GF-D8 (cell line): Measurements from ENCODE around the gene SEMA7A.

Experiments used
- DNase-seq: peaks from one replicate; lab custom pipeline; 2025; lab: John Stamatoyannopoulos, UW

The SEMA7A gene

DNA sequence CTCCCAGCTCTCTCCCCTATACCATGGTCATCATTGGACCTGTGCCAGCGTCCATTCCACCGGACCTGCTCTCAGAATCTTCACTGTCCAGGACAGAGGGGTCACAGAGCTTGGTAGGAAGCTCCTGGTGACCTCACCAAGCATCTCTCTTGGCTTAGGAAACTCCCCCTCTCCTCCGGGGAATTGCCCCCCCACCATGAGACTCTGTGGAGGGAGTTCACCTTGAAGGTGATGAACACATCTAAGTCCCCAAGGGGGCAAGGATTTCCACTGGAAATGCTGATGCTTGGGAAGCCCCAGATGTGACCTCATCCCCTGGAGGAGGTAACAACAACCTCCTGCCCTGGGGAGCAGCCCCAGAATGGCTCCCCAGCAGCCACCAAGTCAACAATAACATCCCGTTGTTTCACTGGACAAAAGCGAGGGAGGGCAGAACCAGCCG lies 3.2 kb downstream of the SEMA7A start:
- no peak for DNase-seq

GRCh38 chr15:74429781-74430400 lies 3.9 kb downstream of the SEMA7A start:
- DNase-seq = no peak

GRCh38 chr15:74428970-74429780 lies 4.6 kb downstream of the SEMA7A start:
- peak; percentile 2 for DNase-seq

DNA sequence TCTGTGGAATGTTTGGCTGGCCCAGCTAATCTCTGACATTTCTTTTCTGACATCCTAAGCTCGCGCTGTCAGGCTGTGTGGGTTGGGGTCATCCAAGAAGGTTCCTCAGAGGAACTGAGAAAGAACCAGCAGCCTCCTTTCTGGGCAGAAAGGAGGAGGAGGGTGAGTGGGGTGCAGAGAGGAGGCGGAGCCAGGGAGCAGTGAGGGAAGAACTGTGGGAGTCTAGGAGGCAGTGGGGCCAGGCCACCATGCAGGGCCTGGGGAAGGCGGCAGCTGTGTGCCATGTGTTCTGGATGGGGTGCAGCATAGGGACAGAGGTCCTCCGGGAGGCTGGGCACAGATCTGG lies 5.3 kb downstream of the SEMA7A start:
- no peak for DNase-seq

DNA sequence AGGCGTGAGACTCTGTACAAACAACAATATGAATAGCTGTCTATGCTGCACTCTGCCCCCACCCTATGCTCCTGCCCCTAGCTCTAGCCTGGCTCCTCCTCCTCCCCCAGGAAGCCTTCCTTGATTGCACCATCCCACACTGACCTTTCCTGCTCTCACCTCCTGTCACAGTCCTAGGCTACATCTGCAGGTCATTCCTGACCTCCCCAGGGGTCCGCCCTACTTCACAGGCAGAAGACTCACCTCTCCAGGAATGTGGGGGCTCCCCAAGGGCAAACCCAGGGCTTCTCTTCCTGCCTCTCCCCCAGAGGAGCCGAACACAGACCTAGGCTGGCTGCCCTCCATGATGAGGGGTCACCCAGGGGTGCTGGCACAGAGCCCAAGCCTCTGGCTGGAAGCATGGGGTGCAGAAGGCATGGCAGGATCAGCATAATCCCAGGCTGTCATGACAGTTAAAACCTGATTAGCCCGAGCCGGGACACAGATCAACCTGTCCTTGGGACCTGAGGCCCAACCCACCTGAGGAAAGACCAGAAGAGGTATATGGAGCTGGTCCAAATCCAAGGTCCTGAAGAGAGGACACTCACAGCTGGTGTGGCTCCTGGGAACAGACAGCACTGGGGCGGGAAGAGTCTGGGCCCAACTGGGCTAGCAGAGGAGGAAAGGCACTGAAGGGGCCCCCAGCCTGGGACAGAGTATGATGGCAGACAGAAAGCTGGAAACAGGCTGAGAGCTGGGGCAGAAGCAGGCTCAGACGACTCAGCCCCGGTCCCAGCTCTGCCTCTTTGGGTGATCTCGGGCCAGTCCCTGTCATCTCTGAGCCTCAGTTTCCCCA lies 5.9 kb downstream of the SEMA7A start:
- DNase-seq = no peak

- DNase-seq = no peak
These were observed 7.1 kb downstream of the SEMA7A start for GRCh38 chr15:74426404-74427281.

DNA sequence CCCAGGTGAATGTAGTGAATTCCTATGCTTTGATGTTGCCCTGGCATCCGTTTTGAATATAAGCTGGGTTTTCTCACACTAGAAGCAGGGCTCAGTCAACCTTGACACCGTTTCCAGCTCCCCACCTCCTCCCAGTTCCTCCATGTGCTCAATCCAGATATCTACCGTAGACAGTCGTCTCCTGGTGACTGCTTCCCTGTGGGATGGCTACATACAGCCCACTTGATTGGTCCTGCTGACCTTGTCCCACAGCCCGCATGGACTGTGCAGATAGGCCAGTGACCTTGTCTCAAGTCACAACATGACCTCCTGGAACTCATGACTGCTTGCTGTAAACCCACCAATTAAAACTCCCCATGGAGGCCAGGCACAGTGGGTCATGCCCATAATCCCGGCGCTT lies 8.1 kb downstream of the SEMA7A start:
- DNase-seq = no peak

DNA sequence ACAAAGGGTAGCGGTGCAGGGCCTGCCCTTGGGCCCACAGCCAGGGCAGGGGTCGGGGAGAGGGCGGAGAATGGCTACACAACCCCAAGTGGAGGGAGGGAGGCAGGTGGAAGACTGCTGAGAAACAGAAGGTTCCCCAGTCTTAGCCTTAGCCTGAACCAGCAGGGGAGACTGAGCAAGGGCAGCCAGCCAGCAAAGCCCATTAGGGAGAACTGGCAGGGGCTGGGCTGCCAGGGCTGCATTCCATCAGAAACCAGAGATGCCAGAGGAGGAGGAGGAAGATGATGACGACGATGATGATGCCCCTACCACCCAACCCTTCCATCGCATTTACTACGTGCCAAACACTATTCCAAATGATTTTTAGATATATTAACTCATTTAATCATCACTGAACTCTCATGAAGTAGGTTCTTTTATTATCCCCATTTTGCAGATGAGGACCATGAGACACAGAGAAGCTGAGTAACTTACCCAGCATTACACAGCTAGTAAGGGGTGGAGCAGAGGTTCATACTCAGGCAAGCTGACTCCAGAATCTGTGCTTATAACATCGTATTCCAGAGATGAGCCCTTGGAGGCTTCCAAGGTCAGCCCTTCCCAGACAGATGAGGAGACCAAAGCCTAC lies 8.7 kb downstream of the SEMA7A start:
- no peak for DNase-seq

- DNase-seq = no peak
These were observed 10.1 kb downstream of the SEMA7A start for GRCh38 chr15:74423431-74424257.

DNA sequence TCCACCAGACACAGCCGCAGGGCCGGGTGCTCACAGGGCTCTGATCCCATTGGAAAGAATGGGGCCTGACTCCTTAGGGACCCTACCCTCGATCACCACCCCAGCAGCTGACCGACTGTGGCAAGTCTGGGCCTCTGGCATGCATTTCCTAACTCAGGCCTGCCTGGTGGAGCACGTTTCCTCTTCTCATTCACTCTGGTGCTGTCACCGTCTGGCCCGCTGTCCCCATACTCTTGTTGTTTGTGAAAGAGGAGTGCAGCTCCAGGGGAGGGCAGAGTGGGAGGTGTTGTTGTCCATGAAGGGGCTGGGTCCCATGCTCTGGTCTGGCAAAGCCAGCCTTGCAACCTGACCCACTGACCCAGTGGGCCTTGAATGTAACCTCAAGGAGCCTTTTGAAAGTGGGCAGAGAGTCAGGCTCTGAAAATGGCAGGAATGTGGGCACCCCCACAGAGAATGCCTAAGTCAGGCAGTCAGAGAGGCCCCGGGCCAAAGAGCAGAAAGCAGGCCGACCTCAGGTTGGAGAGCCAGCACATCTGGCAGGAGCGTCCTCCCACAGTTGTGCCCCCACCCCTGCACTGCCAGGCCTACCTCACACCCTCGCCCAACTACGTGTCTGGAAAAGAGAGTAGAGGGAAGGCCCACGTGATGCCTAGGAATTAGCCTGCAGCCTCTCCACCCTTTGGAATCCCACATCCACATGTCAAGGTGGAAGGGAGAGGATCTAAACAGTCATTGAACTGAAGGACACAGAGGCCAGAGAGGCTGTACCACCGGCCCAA lies 10.9 kb downstream of the SEMA7A start:
- DNase-seq = peak; percentile 62

DNA sequence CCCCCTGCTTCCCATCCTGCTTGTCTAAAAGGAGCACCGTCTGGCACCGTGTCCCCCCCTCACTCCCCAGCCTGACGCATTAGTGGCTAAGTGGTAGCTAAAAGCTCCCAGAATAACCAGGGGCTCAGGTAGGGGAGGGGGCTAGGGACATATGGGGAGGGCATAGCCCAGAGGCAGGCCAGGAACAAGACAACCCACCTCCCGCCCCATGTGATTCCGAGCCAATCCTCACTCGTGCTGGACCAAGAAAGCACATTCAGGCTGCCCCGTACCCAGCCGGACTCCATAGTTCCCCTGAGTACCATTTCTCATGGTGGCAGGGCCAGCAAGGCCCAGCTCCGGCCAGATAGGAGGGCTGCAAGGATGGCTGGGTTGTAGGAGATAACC lies 11.5 kb downstream of the SEMA7A start:
- DNase-seq = no peak

GRCh38 chr15:74421302-74422245 lies 12.2 kb downstream of the SEMA7A start:
- DNase-seq = no peak

DNA sequence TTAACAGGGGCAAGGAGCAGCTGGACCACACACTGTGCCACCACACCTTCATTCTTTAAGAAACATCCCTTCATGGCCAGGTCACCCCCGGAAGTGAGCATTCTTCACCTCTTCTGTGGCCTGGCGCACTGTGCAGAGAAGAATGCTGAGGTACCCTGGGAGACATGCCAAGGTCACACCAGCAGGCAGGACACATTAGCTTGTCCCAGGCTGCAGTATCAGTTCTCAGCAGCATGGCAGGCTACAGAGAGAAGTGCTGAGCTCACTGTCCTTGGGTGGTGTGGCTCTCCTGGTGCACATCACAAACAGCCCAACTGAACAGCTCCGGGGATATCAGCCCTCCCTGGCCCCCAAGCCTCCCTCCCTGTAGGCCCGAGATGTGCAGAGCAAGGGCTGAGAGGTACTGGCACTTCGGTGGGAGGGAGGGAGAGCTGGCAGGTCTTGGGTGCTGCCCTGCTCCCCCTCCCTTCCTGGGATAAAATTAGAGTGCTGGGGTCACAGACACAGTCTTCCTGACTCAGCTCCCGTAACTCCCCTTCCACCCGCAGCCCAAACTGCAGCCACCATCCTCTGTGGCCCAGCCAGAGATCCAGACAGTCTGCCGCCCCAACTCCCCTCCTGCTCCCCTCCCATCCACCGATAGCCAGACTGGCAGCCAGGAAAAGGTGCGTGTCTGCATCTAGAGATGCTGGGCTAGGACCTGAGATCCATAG lies 13.4 kb downstream of the SEMA7A start:
- DNase-seq = no peak

- no peak for DNase-seq
These were observed 14.3 kb downstream of the SEMA7A start for GRCh38 chr15:74419432-74419831.

DNA sequence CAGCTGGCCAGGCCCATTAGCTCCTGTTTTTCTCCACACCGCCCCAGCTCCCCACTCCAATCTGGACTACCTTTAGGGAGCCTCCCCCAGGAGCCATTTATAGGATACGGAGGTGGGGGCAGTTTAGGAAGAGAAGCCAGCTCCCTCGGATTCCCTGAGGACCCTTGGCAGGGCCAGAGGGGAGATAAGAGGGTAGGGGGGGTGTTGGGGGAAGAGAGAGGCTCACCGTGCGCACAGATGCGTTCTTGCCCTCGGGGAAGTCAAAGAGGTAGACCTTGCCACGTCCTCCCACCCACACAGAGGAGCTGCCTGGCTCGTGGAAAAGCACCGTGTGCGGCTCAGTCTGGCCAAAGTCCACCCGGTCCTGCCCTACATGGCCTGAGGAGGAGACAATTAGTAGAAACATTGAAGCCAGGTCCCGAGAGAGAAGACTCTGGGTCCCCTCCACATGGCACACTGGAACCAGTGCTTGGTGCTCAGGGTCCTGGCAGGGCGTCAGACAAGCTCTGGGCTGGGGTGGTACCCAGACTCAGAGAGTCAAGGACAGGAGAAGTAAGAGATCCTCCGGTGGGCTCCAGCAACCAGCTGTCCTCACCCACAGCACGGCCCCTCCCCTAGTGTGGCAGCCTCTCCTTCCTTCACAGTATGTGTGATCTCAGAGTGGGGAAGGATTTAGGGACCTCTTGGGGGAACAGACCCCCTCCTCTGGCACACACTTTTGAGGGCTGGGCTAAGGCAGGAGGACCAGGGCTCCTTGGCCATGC lies 15.0 kb downstream of the SEMA7A start:
- DNase-seq = no peak

GRCh38 chr15:74417670-74418069 lies 16.1 kb downstream of the SEMA7A start:
- DNase-seq = no peak

GRCh38 chr15:74417225-74417624 lies 16.5 kb downstream of the SEMA7A start:
- DNase-seq = no peak
